ENCODE data around the gene CCL20.

Gene CCL20

DNA sequence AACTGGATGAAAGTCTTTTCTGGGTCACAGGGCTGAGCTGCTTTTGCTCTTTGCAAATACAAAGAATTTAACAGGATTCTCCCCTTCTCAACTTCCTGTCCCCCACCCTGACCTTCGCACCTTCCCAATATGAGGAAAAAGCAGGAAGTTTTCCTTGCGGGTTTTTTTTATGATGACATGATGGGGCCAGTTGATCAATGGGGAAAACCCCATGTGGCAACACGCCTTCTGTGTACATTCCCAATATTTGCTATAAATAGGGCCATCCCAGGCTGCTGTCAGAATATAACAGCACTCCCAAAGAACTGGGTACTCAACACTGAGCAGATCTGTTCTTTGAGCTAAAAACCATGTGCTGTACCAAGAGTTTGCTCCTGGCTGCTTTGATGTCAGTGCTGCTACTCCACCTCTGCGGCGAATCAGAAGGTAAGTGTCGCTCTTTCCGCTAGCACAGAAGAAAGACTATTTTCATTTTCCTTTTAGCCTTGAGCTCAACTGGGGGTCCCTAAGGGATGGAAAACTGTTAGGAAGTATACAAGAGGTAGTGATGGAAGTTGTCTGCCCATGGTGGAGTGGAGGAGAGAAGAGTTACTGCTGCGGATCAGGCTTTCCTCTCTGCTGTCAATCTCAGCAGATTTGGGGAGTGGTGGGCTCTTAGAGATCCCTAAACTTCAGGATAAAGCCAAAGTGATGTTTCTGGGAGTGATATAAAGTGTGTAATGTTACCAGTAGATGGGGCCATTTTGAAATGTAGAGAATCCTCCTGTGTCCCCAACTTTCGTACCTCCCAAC, at the start of gene CCL20:
CCL20 (plus strand) TSS at position 281 of the 792 bp plus-strand sequence; CDS start at position 351, 70 bp downstream.
- H3K4me3 ChIP-seq (ENCODE audit: low read depth, low read length): no peak within 1 kb of the TSS
- TF ChIP-seq CTCF (conservative IDR thresholded peaks at IDR 0.05; ENCODE audit: low read depth, low read length): no peak
- DNase-seq (ENCODE audit: low read depth): no peak

DNA sequence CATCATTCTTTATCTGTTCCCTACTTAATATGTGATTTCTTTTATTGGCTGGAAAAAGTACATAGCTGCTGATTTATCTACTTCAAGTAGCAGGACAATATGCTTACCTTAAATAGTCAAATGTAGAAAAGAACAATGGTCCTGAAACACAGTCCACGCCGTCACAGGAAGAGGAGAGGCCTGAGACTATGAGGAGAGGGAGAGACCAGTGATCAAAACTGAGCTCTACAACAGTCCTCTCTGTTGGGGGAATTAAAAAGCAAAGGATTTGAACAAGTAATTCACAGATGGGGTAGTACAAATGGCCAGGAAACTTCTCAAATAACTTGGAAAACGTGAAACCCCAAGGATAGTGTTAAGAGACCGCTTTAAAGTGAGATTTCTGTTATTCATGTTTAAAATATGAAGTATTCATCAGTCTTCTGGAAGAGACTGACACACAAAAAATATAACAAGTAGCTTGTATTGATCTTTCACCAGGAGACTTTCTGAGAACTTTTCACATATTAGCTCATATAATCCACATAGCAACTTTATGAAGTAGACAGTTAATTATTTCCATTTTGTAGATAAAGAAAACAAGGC, 47.8 kb upstream of the CCL20 start:
- no peak for TF ChIP-seq CTCF (conservative IDR thresholded peaks at IDR 0.05; ENCODE audit: low read depth, low read length)
- H3K4me3 ChIP-seq (ENCODE audit: low read depth, low read length): no peak overlapping the region
- no peak for DNase-seq (ENCODE audit: low read depth)

- peak; percentile 78 for DNase-seq (ENCODE audit: low read depth)
- H3K4me3 ChIP-seq (ENCODE audit: low read depth, low read length): no peak overlapping the region
- peak; percentile 91 for TF ChIP-seq CTCF (conservative IDR thresholded peaks at IDR 0.05; ENCODE audit: low read depth, low read length)
These were observed 47.2 kb upstream of the CCL20 start for GRCh38 chr2:227766373-227766883.

DNA sequence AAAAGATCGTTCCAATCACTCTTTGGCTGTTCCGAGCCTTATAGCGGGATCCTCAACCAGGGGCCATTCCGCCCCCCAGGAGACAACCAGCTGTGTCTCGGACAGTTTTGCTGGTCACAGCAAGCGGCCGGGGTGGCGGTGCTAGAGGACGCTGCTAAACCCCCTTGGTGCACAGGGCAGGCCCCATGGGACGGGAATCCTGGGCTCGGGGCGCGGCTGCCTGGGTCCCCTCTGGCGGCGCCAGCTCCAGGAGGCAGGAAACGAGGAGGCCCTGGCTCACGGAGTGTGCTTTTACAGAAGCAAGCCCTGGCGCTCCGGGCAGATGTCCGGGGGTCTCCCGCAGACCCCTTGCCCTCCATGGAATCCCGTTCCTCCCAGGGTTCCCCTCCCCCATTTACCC, 45.8 kb upstream of the CCL20 start:
- no peak for DNase-seq (ENCODE audit: low read depth)
- H3K4me3 ChIP-seq (ENCODE audit: low read depth, low read length): no peak overlapping the region
- TF ChIP-seq CTCF (conservative IDR thresholded peaks at IDR 0.05; ENCODE audit: low read depth, low read length): no peak

DNA sequence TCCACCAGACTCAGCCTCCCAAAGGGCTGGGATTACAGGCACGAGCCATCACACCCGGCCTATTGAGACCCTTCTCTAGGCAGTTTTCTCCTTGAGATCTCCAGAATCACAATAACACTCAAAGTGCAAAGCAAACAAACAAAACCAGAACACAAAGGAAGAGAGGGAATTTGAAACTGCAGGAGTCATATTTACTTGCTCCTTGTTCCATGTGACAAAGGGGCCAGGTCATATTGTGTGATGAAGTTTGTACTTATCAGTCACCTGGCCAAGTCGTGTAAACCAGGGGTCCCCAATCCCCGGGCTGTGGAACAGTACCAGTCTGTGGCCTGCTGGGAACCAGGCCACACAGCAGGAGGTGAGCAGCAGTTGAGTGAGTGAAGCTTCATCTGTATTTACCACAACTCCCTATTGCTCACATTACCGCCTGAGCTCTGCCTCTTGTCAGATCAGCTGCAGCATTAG, 41.4 kb upstream of the CCL20 start:
- no peak overlapping the region for H3K4me3 ChIP-seq (ENCODE audit: low read depth, low read length)
- TF ChIP-seq CTCF (conservative IDR thresholded peaks at IDR 0.05; ENCODE audit: low read depth, low read length): no peak
- peak; percentile 73 for DNase-seq (ENCODE audit: low read depth)

GRCh38 chr2:227772932-227773331, 40.7 kb upstream of the CCL20 start:
- H3K4me3 ChIP-seq (ENCODE audit: low read depth, low read length): no peak overlapping the region
- no peak for DNase-seq (ENCODE audit: low read depth)
- TF ChIP-seq CTCF (conservative IDR thresholded peaks at IDR 0.05; ENCODE audit: low read depth, low read length): no peak

Measured in choroid plexus epithelial cell (primary cell).